SK-N-SH (cell line): ENCODE results near the gene B4GALNT4. TPM values are rescaled to one million over a fixed set of nuclear protein-coding genes. Genes with fewer than 3 reads are reported as not detected.
A peak's percentile ranks its signal among the peaks of the same experiment; 100 is the strongest.
"Not testable (repeated sequence)": the region's sequence is repeated elsewhere in the genome, so short reads cannot be mapped to it uniquely, and the experiment has no call there.

Experiments
- CTCF ChIA-PET: fragments of 300-600, 350-600 bp; formaldehyde crosslinking; extraction: SDS; loops from one replicate; lab custom pipeline; 2021; lab: Yijun Ruan, JAX
- POLR2A ChIA-PET: fragments of 350-600 bp; sonication (Branson Sonifier 250); formaldehyde crosslinking; extraction: SDS; loops from one replicate; lab custom pipeline; 2020; ENCODE audit warnings: antibody characterized with exemption, inconsistent platforms; lab: Yijun Ruan, JAX
- DNase-seq: peaks from one replicate; pipeline ENCODE4 v3.0.0; 2012
- H2AFZ ChIP-seq: fragments of 200-600 bp; sonication (generic); 2 replicates; pipeline ENCODE4 v1.8.1; 2016; ENCODE audit warnings: antibody characterized with exemption, mild to moderate bottlenecking, low read depth
- H3F3A ChIP-seq: fragments of 200-600 bp; sonication (generic); replicated peaks from 2 replicates; pipeline ENCODE3; 2016; ENCODE audit warnings: antibody characterized with exemption, mild to moderate bottlenecking; ENCODE audit not compliant: insufficient read depth
- H3K27ac ChIP-seq, 2 experiments: fragments of 200-500 bp in 1 of 2; fragments of 200-600 bp in 1 of 2; sonication (Bioruptor generic) in 1 of 2; sonication (generic), shearing (Covaris generic) in 1 of 2; 2 replicates each; pipeline versions ENCODE4 v1.5.1 to v1.6.1; 2014 to 2016; ENCODE audit warnings: low read depth in 2 of 2, inconsistent platforms in 1 of 2, low read length in 1 of 2, mild to moderate bottlenecking in 1 of 2, mixed read lengths in 1 of 2
- H3K27me3 ChIP-seq: fragments of 200-600 bp; sonication (generic), shearing (Covaris generic); 2 replicates; pipeline ENCODE4 v1.6.1; 2016; ENCODE audit warnings: mixed run types; ENCODE audit not compliant: insufficient read depth
- H3K36me3 ChIP-seq, 2 experiments: fragments of 200-500 bp in 1 of 2; fragments of 200-600 bp in 1 of 2; sonication (Bioruptor generic) in 1 of 2; sonication (generic) in 1 of 2; replicated peaks in 1 of 2; 2 replicates each; pipeline versions ENCODE3 to v1.5.1; 2014 to 2016; ENCODE audit warnings: low read length in 1 of 2, mild to moderate bottlenecking in 1 of 2; ENCODE audit not compliant: insufficient read depth in 2 of 2, control insufficient read depth in 1 of 2
- H3K4me1 ChIP-seq, 2 experiments: fragments of 200-500 bp in 1 of 2; fragments of 200-600 bp in 1 of 2; sonication (Bioruptor generic) in 1 of 2; sonication (generic), shearing (Covaris generic) in 1 of 2; 2 replicates each; pipeline versions ENCODE4 v1.5.1 to v1.6.1; 2014 to 2016; ENCODE audit warnings: low read depth in 1 of 2, low read length in 1 of 2, mixed run types in 1 of 2; ENCODE audit not compliant: insufficient read depth in 2 of 2, control insufficient read depth in 1 of 2
- H3K4me2 ChIP-seq: fragments of 200-600 bp; sonication (generic), shearing (Covaris generic); 2 replicates; pipeline ENCODE4 v1.6.1; 2017; ENCODE audit warnings: mixed run types
- H3K4me3 ChIP-seq, 2 experiments: fragments of 200-500 bp in 1 of 2; fragments of 200-600 bp in 1 of 2; sonication (Bioruptor generic) in 1 of 2; sonication (generic), shearing (Covaris generic) in 1 of 2; 2 replicates each; pipeline versions ENCODE4 v1.5.1 to v1.8.1; 2014 to 2016; ENCODE audit warnings: low read depth in 2 of 2, inconsistent platforms in 1 of 2, low read length in 1 of 2, mild to moderate bottlenecking in 1 of 2, mixed read lengths in 1 of 2, moderate library complexity in 1 of 2
- H3K79me2 ChIP-seq: fragments of 200-600 bp; sonication (generic); 2 replicates; pipeline ENCODE4 v1.8.1; 2017; ENCODE audit warnings: mild to moderate bottlenecking; ENCODE audit not compliant: insufficient read depth
- H3K9ac ChIP-seq: fragments of 200-600 bp; sonication (generic); 2 replicates; pipeline ENCODE4 v1.6.1; 2017; ENCODE audit warnings: mixed run types
- H3K9me2 ChIP-seq: fragments of 200-600 bp; sonication (generic); 2 replicates; pipeline ENCODE4 v1.6.1; 2017; ENCODE audit warnings: mixed run types
- H3K9me3 ChIP-seq: fragments of 200-600 bp; sonication (generic); 2 replicates; pipeline ENCODE4 v1.6.1; 2017; ENCODE audit warnings: mixed run types, mild to moderate bottlenecking, moderate library complexity
- H4K20me1 ChIP-seq: fragments of 200-600 bp; sonication (generic); 2 replicates; pipeline ENCODE4 v1.6.1; 2017; ENCODE audit warnings: mild to moderate bottlenecking, mixed run types; ENCODE audit not compliant: insufficient read depth
- EP300 ChIP-seq, 2 experiments: IDR thresholded peaks; 2 replicates each; pipeline versions ENCODE4 v1.4.0 to v1.6.1; 2012; ENCODE audit warnings: borderline replicate concordance in 1 of 2, low read depth in 1 of 2, low read length in 1 of 2
- EZH2phosphoT487 ChIP-seq: fragments of 200-600 bp; sonication (generic); IDR thresholded peaks from 2 replicates; pipeline ENCODE4 v1.6.1; 2017; ENCODE audit warnings: low read depth, mixed run types, mild to moderate bottlenecking, antibody characterized with exemption, moderate library complexity, borderline replicate concordance
- FOXJ3 ChIP-seq: sonication (generic); formaldehyde crosslinking; IDR thresholded peaks from 2 replicates; pipeline ENCODE4 v1.5.1; 2020; ENCODE audit warnings: mild to moderate bottlenecking, missing genetic modification reagents
- FOXM1 ChIP-seq: IDR thresholded peaks from 2 replicates; pipeline ENCODE4 v1.4.0; 2012; ENCODE audit warnings: low read depth, mild to moderate bottlenecking
- GABPA ChIP-seq: IDR thresholded peaks from 2 replicates; pipeline ENCODE4 v1.4.0; 2012; ENCODE audit warnings: low read depth, mild to moderate bottlenecking
- GATA2 ChIP-seq: sonication (generic); formaldehyde crosslinking; IDR thresholded peaks from 2 replicates; pipeline ENCODE4 v1.5.0; 2020; ENCODE audit warnings: mild to moderate bottlenecking, missing genetic modification reagents
- JUND ChIP-seq: IDR thresholded peaks from 2 replicates; pipeline ENCODE4 v1.4.0; 2012
- MEF2A ChIP-seq: IDR thresholded peaks from 2 replicates; pipeline ENCODE4 v1.4.0; 2012; ENCODE audit warnings: low read depth, borderline replicate concordance
- MXI1 ChIP-seq: IDR thresholded peaks from 2 replicates; pipeline ENCODE4 v1.6.1; 2012; ENCODE audit warnings: mild to moderate bottlenecking, low read depth, low read length, improper control_type of control experiment
- POLR2AphosphoS5 ChIP-seq: IDR thresholded peaks from 2 replicates; pipeline ENCODE4 v1.6.1; 2012; ENCODE audit warnings: low read depth, low read length
- RCOR1 ChIP-seq: fragments of 150-350 bp; IDR thresholded peaks from 2 replicates; pipeline ENCODE4 v1.6.1; 2017; ENCODE audit warnings: antibody characterized with exemption, low read length
- RXRA ChIP-seq: IDR thresholded peaks from 2 replicates; pipeline ENCODE4 v1.4.0; 2012; ENCODE audit warnings: low read depth, mild to moderate bottlenecking, borderline replicate concordance
- SMC3 ChIP-seq: IDR thresholded peaks from 2 replicates; pipeline ENCODE4 v1.6.1; 2012; ENCODE audit warnings: low read depth, low read length, improper control_type of control experiment
- TAF1 ChIP-seq: IDR thresholded peaks from 2 replicates; pipeline ENCODE4 v1.6.1; 2012; ENCODE audit warnings: low read depth, mild to moderate bottlenecking, low read length, moderate library complexity, borderline replicate concordance
- YY1 ChIP-seq: IDR thresholded peaks from 2 replicates; pipeline ENCODE4 v1.4.0; 2012; ENCODE audit warnings: low read depth, mild to moderate bottlenecking
- WGBS: methylation state at CpG from one replicate; pipeline ENCODE4 v1.1.6; 2017; ENCODE audit warnings: low lambda C conversion rate; 5-methylcytosine and 5-hydroxymethylcytosine counted together
- polyA plus RNA-seq, 3 experiments: library from polyadenylated mRNA; depleted of rRNA; stranded (reverse); fragments of >200 nt; gene quantifications; 2 replicates each; pipeline ENCODE4 v1.2.3, GENCODE V29; 2012
- TF ChIP-seq, protein P1 (sequence below): IDR thresholded peaks from 2 replicates; pipeline ENCODE4 v1.4.0; 2012; ENCODE audit warnings: low read depth, borderline replicate concordance
- TF ChIP-seq, protein P2 (sequence below): fragments of 150-350 bp; IDR thresholded peaks from 2 replicates; pipeline ENCODE4 v1.6.1; 2016; ENCODE audit warnings: mild to moderate bottlenecking, low read depth, low read length
- TF ChIP-seq, protein P3 (sequence below): IDR thresholded peaks from 2 replicates; pipeline ENCODE4; 2012

The B4GALNT4 gene
- polyA plus RNA-seq, 1 of the 3 experiments (the other 2 are of a cell fraction): 66.7 TPM

DNA sequence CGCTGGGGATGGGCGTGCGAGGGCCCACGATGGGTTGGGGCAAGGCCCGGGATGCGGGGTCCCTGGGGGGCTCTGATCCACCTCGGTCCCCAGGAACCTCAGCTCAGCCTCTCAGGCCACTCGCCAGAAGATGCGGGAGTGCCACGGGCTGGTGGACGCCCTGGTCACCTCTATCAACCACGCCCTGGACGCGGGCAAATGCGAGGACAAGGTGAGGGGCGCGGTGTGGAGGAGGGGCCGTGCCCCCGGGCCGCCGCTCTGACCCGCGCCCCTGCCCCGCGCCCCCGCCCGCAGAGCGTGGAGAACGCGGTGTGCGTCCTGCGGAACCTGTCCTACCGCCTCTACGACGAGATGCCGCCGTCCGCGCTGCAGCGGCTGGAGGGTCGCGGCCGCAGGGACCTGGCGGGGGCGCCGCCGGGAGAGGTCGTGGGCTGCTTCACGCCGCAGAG is 31.0 kb downstream of the B4GALNT4 start:
- Histone ChIP-seq H3K9ac (no peak overlapping the region), H2AFZ (no peak overlapping the region)
- POLR2A ChIA-PET: no interaction called here
- CTCF ChIA-PET: interaction anchor here (1.4 kb wide), 1 partner anchor 48 kb away, joined by 5 read pairs; no protein-coding TSS in a partner anchor
- WGBS: 74% methylated on average over 12 of the region's 50 CpGs
- TF ChIP-seq EZH2phosphoT487: 0 out of 2 replicates have a peak, but pooled peaks have one; percentile 25
- TF ChIP-seq MEF2A: no peak
- TF ChIP-seq, all 33 proteins: peak for 1
- Histone ChIP-seq H3K9me2 (no peaks in the 10 kb centered on the region), H3K4me3 (no peak overlapping the region), H3F3A (no peaks in the 10 kb centered on the region), H3K79me2 (no peaks in the 10 kb centered on the region), H3K36me3 (no peaks in the 10 kb centered on the region), H3K4me2 (no peak overlapping the region), H3K27me3 (peaks cover 9% of the 10 kb centered on the region; the same call in 1 of the 2 replicates), H3K27ac (no peak overlapping the region), H4K20me1 (no peaks in the 10 kb centered on the region), H3K9me3 (no peaks in the 10 kb centered on the region), H3K4me1 (peaks cover 5 to 12% of the 10 kb centered on the region in 2 experiments; a peak in 2 of 4 replicates)
- no peak for DNase-seq

DNA sequence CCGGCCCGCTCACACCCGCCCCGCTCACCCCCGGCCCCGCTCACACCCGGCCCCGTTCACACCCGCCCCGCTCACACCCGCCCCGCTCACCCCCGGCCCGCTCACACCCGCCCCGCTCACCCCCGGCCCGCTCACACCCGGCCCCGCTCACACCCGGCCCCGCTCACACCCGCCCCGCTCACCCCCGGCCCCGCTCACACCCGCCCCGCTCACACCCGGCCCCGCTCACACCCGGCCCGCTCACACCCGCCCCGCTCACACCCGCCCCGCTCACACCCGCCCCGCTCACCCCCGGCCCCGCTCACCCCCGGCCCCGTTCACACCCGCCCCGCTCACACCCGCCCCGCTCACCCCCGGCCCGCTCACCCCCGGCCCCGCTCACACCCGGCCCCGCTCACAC is 31.9 kb downstream of the B4GALNT4 start:
- H3K79me2 ChIP-seq, CTCF ChIA-PET: not testable (repeated sequence)
- WGBS: no CpG with 5 or more reads among the region's 52 CpGs

DNA sequence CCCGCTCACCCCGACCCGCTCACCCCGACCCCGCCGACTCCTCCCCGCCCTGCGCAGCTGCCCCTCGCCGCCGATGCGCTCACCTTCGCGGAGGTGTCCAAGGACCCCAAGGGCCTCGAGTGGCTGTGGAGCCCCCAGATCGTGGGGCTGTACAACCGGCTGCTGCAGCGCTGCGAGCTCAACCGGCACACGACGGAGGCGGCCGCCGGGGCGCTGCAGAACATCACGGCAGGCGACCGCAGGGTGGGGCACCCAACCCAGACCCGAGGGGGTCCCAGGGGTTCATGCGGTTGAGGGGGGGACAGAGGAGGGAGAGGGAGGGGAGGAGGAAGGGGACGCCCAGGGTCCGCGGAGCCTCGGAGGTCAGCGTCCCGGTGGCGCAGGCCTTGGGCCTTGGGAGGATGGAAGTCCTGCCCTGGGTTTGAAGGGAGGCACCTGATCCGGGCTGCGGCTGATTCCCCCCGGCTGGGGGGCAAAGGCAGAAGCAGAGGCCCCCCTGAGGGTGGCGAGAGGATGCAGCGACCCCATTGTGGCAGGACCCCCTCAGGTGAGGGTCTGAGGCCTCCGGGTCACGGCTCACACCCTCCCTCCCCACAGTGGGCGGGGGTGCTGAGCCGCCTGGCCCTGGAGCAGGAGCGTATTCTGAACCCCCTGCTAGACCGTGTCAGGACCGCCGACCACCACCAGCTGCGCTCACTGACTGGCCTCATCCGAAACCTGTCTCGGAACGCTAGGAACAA is 33.9 kb downstream of the B4GALNT4 start:
- H3K9me3 ChIP-seq: no peaks in the 10 kb centered on the region
- H3K9me2 ChIP-seq: no peaks in the 10 kb centered on the region
- no peaks in the 10 kb centered on the region for H3F3A ChIP-seq
- no peaks in the 10 kb centered on the region for H3K79me2 ChIP-seq
- H3K4me1 ChIP-seq: peaks cover 0 to 11% of the 10 kb centered on the region in 2 experiments; a peak in 1 of 4 replicates
- WGBS: 92% methylated on average over 49 of the region's 55 CpGs
- H3K27me3 ChIP-seq: peaks cover 9% of the 10 kb centered on the region; the same call in 1 of the 2 replicates
- no peak overlapping the region for H2AFZ ChIP-seq
- no peak for DNase-seq
- H4K20me1 ChIP-seq: no peaks in the 10 kb centered on the region
- no peak overlapping the region for H3K4me3 ChIP-seq
- ChIA-PET POLR2A (no interaction called here), CTCF (interaction anchor here (6.6 kb wide), 1 partner anchor 46 kb away, joined by 77 read pairs; the partner anchor contains the start of gene PTDSS2)
- no peak overlapping the region for H3K27ac ChIP-seq
- no peaks in the 10 kb centered on the region for H3K36me3 ChIP-seq
- no peak overlapping the region for H3K4me2 ChIP-seq
- H3K9ac ChIP-seq: no peak overlapping the region
- TF ChIP-seq, protein P1, sequence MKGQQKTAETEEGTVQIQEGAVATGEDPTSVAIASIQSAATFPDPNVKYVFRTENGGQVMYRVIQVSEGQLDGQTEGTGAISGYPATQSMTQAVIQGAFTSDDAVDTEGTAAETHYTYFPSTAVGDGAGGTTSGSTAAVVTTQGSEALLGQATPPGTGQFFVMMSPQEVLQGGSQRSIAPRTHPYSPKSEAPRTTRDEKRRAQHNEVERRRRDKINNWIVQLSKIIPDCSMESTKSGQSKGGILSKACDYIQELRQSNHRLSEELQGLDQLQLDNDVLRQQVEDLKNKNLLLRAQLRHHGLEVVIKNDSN: no peak
- TF ChIP-seq POLR2AphosphoS5: no peak
- TF ChIP-seq TAF1: no peak
- TF ChIP-seq JUND: no peak
- TF ChIP-seq SMC3: no peak
- TF ChIP-seq MXI1: no peak
- no peak for TF ChIP-seq RXRA
- TF ChIP-seq FOXM1: no peak
- no peak for TF ChIP-seq FOXJ3 (CRISPR knock-in tag)
- TF ChIP-seq RCOR1: no peak
- no peak for TF ChIP-seq EP300 (IDR thresholded peaks at IDR 0.05; ENCODE audit: borderline replicate concordance in 1 of 2, low read depth in 1 of 2, low read length in 1 of 2)
- no peak for TF ChIP-seq YY1
- no peak for TF ChIP-seq MEF2A
- TF ChIP-seq, protein P2, sequence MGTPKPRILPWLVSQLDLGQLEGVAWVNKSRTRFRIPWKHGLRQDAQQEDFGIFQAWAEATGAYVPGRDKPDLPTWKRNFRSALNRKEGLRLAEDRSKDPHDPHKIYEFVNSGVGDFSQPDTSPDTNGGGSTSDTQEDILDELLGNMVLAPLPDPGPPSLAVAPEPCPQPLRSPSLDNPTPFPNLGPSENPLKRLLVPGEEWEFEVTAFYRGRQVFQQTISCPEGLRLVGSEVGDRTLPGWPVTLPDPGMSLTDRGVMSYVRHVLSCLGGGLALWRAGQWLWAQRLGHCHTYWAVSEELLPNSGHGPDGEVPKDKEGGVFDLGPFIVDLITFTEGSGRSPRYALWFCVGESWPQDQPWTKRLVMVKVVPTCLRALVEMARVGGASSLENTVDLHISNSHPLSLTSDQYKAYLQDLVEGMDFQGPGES: no peak
- TF ChIP-seq, protein P3, sequence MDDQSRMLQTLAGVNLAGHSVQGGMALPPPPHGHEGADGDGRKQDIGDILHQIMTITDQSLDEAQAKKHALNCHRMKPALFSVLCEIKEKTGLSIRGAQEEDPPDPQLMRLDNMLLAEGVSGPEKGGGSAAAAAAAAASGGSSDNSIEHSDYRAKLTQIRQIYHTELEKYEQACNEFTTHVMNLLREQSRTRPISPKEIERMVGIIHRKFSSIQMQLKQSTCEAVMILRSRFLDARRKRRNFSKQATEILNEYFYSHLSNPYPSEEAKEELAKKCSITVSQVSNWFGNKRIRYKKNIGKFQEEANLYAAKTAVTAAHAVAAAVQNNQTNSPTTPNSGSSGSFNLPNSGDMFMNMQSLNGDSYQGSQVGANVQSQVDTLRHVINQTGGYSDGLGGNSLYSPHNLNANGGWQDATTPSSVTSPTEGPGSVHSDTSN: no peak
- TF ChIP-seq GABPA: no peak
- no peak for TF ChIP-seq GATA2 (CRISPR knock-in tag)

More for the DNA sequence above, 31.9 kb downstream of the B4GALNT4 start:
- H2AFZ ChIP-seq, H3K27ac ChIP-seq, H3K9ac ChIP-seq, POLR2A ChIA-PET, H3K9me3 ChIP-seq, H4K20me1 ChIP-seq, DNase-seq, H3K4me2 ChIP-seq, H3K27me3 ChIP-seq, H3K4me3 ChIP-seq, H3K9me2 ChIP-seq, H3F3A ChIP-seq, H3K36me3 ChIP-seq: not testable (repeated sequence)
- H3K4me1 ChIP-seq: peaks cover 5 to 18% of the 10 kb centered on the region in 2 experiments; a peak in 2 of 4 replicates
